Measurements from ENCODE around the gene ARF3.
"Not testable (repeated sequence)": the region's sequence is repeated elsewhere in the genome, so short reads cannot be mapped to it uniquely, and the experiment has no call there.

The ARF3 gene

GRCh38 chr12:48923117-48923516 is 34.2 kb downstream of the ARF3 start:
- no peak overlapping the region for H3K27ac ChIP-seq
- H3K4me2 ChIP-seq = no peak overlapping the region
- H3K27me3 ChIP-seq (ENCODE audit: insufficient read depth, low read depth) = no peaks in the 10 kb centered on the region
- no peak overlapping the region for H3K9ac ChIP-seq
- TF ChIP-seq CTCF (conservative IDR thresholded peaks at IDR 0.05; ENCODE audit: low read depth, low read length) = no peak
- no peaks in the 10 kb centered on the region for H3K36me3 ChIP-seq (ENCODE audit: insufficient read depth)
- H3K79me2 ChIP-seq (ENCODE audit: insufficient read depth, low read depth) = no peaks in the 10 kb centered on the region
- H4K20me1 ChIP-seq (ENCODE audit: insufficient read depth) = no peaks in the 10 kb centered on the region
- H3K4me1 ChIP-seq (ENCODE audit: low read depth, poor library complexity, severe bottlenecking) = peaks cover 35% of the 10 kb centered on the region
- H2AFZ ChIP-seq (ENCODE audit: low read depth) = no peak overlapping the region
- no peak overlapping the region for H3K4me3 ChIP-seq (IDR thresholded peaks at IDR 0.05; ENCODE audit: insufficient read depth, low read depth, low read length)

- Histone ChIP-seq H3K4me1 (ENCODE audit: low read depth, poor library complexity, severe bottlenecking) (peaks cover 16% of the 10 kb centered on the region), H3K27me3 (ENCODE audit: insufficient read depth, low read depth) (no peaks in the 10 kb centered on the region), H2AFZ (ENCODE audit: low read depth) (no peak overlapping the region), H3K9ac (no peak overlapping the region), H3K79me2 (ENCODE audit: insufficient read depth, low read depth) (no peaks in the 10 kb centered on the region), H4K20me1 (ENCODE audit: insufficient read depth) (no peaks in the 10 kb centered on the region), H3K4me2 (peak overlapping the region; percentile 52), H3K36me3 (ENCODE audit: insufficient read depth) (no peaks in the 10 kb centered on the region), H3K4me3 (IDR thresholded peaks at IDR 0.05; ENCODE audit: insufficient read depth, low read depth, low read length) (no peak overlapping the region), H3K27ac (peak overlapping the region; percentile 25; the same call in 1 of the 2 replicates)
- TF ChIP-seq CTCF (conservative IDR thresholded peaks at IDR 0.05; ENCODE audit: low read depth, low read length) = no peak
Measured at GRCh38 chr12:48917857-48918537, 39.3 kb downstream of the ARF3 start.

- TF ChIP-seq CTCF (conservative IDR thresholded peaks at IDR 0.05; ENCODE audit: low read depth, low read length) = no peak
- H3K4me3 ChIP-seq (IDR thresholded peaks at IDR 0.05; ENCODE audit: insufficient read depth, low read depth, low read length) = no peak overlapping the region
- no peaks in the 10 kb centered on the region for H3K79me2 ChIP-seq (ENCODE audit: insufficient read depth, low read depth)
- no peaks in the 10 kb centered on the region for H3K4me1 ChIP-seq (ENCODE audit: low read depth, poor library complexity, severe bottlenecking)
- H3K27me3 ChIP-seq (ENCODE audit: insufficient read depth, low read depth) = no peaks in the 10 kb centered on the region; the same call in 1 of the 2 replicates
- no peak overlapping the region for H3K4me2 ChIP-seq
- no peak overlapping the region for H3K27ac ChIP-seq
- H2AFZ ChIP-seq (ENCODE audit: low read depth) = no peak overlapping the region
- no peak overlapping the region for H3K9ac ChIP-seq
- H4K20me1 ChIP-seq (ENCODE audit: insufficient read depth) = no peaks in the 10 kb centered on the region
- H3K36me3 ChIP-seq (ENCODE audit: insufficient read depth) = no peaks in the 10 kb centered on the region
Measured at GRCh38 chr12:48910196-48910595, 47.1 kb downstream of the ARF3 start.

GRCh38 chr12:48909698-48910097 is 47.6 kb downstream of the ARF3 start:
- H3K36me3 ChIP-seq (ENCODE audit: insufficient read depth); H3K27me3 ChIP-seq (ENCODE audit: insufficient read depth, low read depth): not testable (repeated sequence)

GRCh38 chr12:48907245-48907644 is 50.0 kb downstream of the ARF3 start:
- H2AFZ ChIP-seq (ENCODE audit: low read depth) = no peak overlapping the region
- no peak overlapping the region for H3K4me3 ChIP-seq (IDR thresholded peaks at IDR 0.05; ENCODE audit: insufficient read depth, low read depth, low read length)
- H3K27ac ChIP-seq = no peak overlapping the region
- no peak for TF ChIP-seq CTCF (conservative IDR thresholded peaks at IDR 0.05; ENCODE audit: low read depth, low read length)
- no peaks in the 10 kb centered on the region for H4K20me1 ChIP-seq (ENCODE audit: insufficient read depth)
- no peaks in the 10 kb centered on the region; the same call in 1 of the 2 replicates for H3K27me3 ChIP-seq (ENCODE audit: insufficient read depth, low read depth)
- peaks cover 7% of the 10 kb centered on the region for H3K4me1 ChIP-seq (ENCODE audit: low read depth, poor library complexity, severe bottlenecking)
- no peak overlapping the region for H3K4me2 ChIP-seq
- no peaks in the 10 kb centered on the region for H3K79me2 ChIP-seq (ENCODE audit: insufficient read depth, low read depth)
- H3K9ac ChIP-seq = no peak overlapping the region
- no peaks in the 10 kb centered on the region for H3K36me3 ChIP-seq (ENCODE audit: insufficient read depth)

More at GRCh38 chr12:48909698-48910097, 47.6 kb downstream of the ARF3 start:
- not testable (repeated sequence) for H3K4me3 ChIP-seq (IDR thresholded peaks at IDR 0.05; ENCODE audit: insufficient read depth, low read depth, low read length); H2AFZ ChIP-seq (ENCODE audit: low read depth); H3K27ac ChIP-seq; H3K4me1 ChIP-seq (ENCODE audit: low read depth, poor library complexity, severe bottlenecking); H4K20me1 ChIP-seq (ENCODE audit: insufficient read depth); H3K9ac ChIP-seq; H3K79me2 ChIP-seq (ENCODE audit: insufficient read depth, low read depth); H3K4me2 ChIP-seq

Data from KMS-11 (cell line).